ENCODE data around the gene TOMT. TPM values are rescaled to one million over a fixed set of nuclear protein-coding genes. Genes with fewer than 3 reads are reported as not detected.
"Not testable (repeated sequence)": the region's sequence is repeated elsewhere in the genome, so short reads cannot be mapped to it uniquely, and the experiment has no call there.

Gene TOMT
- total RNA-seq, 1 donor from 2014 or later, result not detected

GRCh38 chr11:72138821-72139390 is 33.2 kb downstream of the TOMT start:
- Mint-ChIP-seq H3K36me3 (ENCODE audit: low read depth) (no peaks in the 10 kb centered on the region), H3K27me3 (ENCODE audit: insufficient read depth) (peaks cover 12% of the 10 kb centered on the region), H3K4me1 (ENCODE audit: low read depth) (peaks cover 31% of the 10 kb centered on the region), H3K9me3 (peaks cover 3% of the 10 kb centered on the region), H3K4me3 (no peak overlapping the region), H3K27ac (no peak overlapping the region)
- intact Hi-C loops (cut with micrococcal nuclease), result no loop called here
- no peak for DNase-seq (ENCODE audit: low spot score)

- Mint-ChIP-seq H3K36me3 (ENCODE audit: low read depth) (no peaks in the 10 kb centered on the region), H3K4me3 (no peak overlapping the region), H3K27ac (no peak overlapping the region), H3K4me1 (ENCODE audit: low read depth) (peaks cover 34% of the 10 kb centered on the region), H3K9me3 (peaks cover 3% of the 10 kb centered on the region), H3K27me3 (ENCODE audit: insufficient read depth) (peaks cover 14% of the 10 kb centered on the region)
- intact Hi-C loops (cut with micrococcal nuclease), result no loop called here
- no peak for DNase-seq (ENCODE audit: low spot score)
These were observed 33.8 kb downstream of the TOMT start for GRCh38 chr11:72139500-72139899.

DNA sequence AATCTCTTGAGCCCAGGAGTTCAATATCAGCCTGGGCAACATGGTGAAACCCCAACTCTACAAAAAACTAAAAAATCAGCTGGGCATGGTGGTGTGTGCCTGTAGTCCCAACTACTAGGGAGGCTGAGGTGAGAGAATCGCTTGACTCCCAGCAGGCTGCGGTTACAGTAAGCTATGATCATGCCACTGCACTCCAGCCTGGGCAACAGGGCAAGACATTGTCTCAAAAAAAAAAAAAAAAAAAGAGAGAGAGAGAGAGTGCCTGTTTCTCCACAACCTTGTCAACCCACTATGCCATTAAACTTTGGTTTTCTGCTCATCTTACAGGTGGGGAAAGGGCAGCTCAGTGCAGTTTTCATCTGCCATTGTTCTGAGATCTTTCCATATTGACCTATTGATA is 34.9 kb downstream of the TOMT start:
- H3K9me3 Mint-ChIP-seq, result peaks cover 3% of the 10 kb centered on the region
- H3K4me1 Mint-ChIP-seq (ENCODE audit: low read depth), result peaks cover 34% of the 10 kb centered on the region
- DNase-seq (ENCODE audit: low spot score), result no peak
- H3K4me3 Mint-ChIP-seq, result no peak overlapping the region
- peaks cover 14% of the 10 kb centered on the region for H3K27me3 Mint-ChIP-seq (ENCODE audit: insufficient read depth)
- no peaks in the 10 kb centered on the region for H3K36me3 Mint-ChIP-seq (ENCODE audit: low read depth)
- H3K27ac Mint-ChIP-seq, result peak overlapping the region; percentile 41
- intact Hi-C loops (cut with micrococcal nuclease), result loop anchor here (5.0 kb wide), 3 partner anchors 58 to 163 kb away; partner anchors contain the start of genes LRRC51 and NUMA1

DNA sequence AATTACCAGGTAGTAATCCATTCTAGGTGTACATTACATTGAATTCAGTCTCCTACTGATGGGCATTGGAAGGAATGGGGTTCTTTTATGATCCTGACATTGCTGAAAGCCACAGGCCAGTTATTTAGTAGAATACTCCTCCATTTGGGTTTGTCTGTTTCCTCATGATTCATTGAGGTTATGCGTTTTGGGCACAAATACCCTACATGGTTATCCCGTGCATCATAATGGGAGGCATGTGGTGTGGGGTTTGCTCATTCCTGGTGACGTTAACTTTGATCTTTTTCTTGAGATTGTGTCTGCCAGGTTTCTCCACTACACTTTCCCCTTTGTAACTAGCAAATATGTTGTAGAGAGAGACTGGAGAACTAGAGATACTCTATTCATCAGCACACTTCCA is 35.3 kb downstream of the TOMT start:
- peaks cover 3% of the 10 kb centered on the region for H3K9me3 Mint-ChIP-seq
- no peak overlapping the region for H3K4me3 Mint-ChIP-seq
- peak overlapping the region; percentile 41 for H3K27ac Mint-ChIP-seq
- peaks cover 33% of the 10 kb centered on the region for H3K4me1 Mint-ChIP-seq (ENCODE audit: low read depth)
- no peaks in the 10 kb centered on the region for H3K36me3 Mint-ChIP-seq (ENCODE audit: low read depth)
- peaks cover 14% of the 10 kb centered on the region for H3K27me3 Mint-ChIP-seq (ENCODE audit: insufficient read depth)
- intact Hi-C loops (cut with micrococcal nuclease), result loop anchor here (5.0 kb wide), 3 partner anchors 59 to 164 kb away; partner anchors contain the start of genes LRRC51 and NUMA1
- DNase-seq (ENCODE audit: low spot score), result no peak

GRCh38 chr11:72142086-72142485 is 36.4 kb downstream of the TOMT start:
- not testable (repeated sequence) for H3K27ac Mint-ChIP-seq; H3K36me3 Mint-ChIP-seq (ENCODE audit: low read depth); H3K9me3 Mint-ChIP-seq; DNase-seq (ENCODE audit: low spot score); H3K4me3 Mint-ChIP-seq
- peaks cover 27% of the 10 kb centered on the region for H3K4me1 Mint-ChIP-seq (ENCODE audit: low read depth)
- intact Hi-C loops (cut with micrococcal nuclease), result loop anchor here (5.0 kb wide), 3 partner anchors 60 to 165 kb away; partner anchors contain the start of genes LRRC51 and NUMA1
- peaks cover 16% of the 10 kb centered on the region for H3K27me3 Mint-ChIP-seq (ENCODE audit: insufficient read depth)

DNA sequence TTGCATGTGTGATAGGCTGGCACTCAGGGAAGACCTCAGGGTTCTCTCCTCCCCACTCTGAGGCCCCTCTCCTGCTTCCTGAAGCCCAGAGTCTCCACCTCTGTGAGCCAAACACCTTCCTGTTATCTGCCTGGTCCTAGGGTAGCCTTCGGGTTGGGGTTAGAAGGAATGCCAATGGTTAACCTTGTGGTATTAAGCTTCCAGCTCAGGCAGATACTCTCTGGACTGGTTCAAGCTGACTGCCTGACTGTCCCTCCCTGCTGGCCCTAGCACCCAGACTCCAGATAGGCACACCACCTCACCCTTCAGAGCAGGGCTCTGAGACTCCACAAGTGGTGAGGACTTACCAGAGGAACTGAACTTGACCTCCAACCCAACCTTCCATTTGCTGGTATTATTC is 36.8 kb downstream of the TOMT start:
- Mint-ChIP-seq H3K4me1 (ENCODE audit: low read depth) (peaks cover 27% of the 10 kb centered on the region), H3K27me3 (ENCODE audit: insufficient read depth) (peaks cover 19% of the 10 kb centered on the region)
- intact Hi-C loops (cut with micrococcal nuclease), result loop anchor here (5.0 kb wide), 3 partner anchors 60 to 165 kb away; partner anchors contain the start of genes LRRC51 and NUMA1
- not testable (repeated sequence) for H3K27ac Mint-ChIP-seq; H3K4me3 Mint-ChIP-seq; DNase-seq (ENCODE audit: low spot score); H3K9me3 Mint-ChIP-seq; H3K36me3 Mint-ChIP-seq (ENCODE audit: low read depth)

- Mint-ChIP-seq H3K36me3 (ENCODE audit: low read depth) (no peaks in the 10 kb centered on the region), H3K4me1 (ENCODE audit: low read depth) (peaks cover 24% of the 10 kb centered on the region), H3K9me3 (no peaks in the 10 kb centered on the region), H3K4me3 (no peak overlapping the region), H3K27ac (no peak overlapping the region), H3K27me3 (ENCODE audit: insufficient read depth) (peaks cover 19% of the 10 kb centered on the region)
- no peak for DNase-seq (ENCODE audit: low spot score)
- intact Hi-C loops (cut with micrococcal nuclease), result loop anchor here (1.0 to 5.0 kb wide), 6 partner anchors 33 to 168 kb away; partner anchors contain the start of genes ANAPC15, LAMTOR1, LRRC51 and NUMA1
These were observed 39.3 kb downstream of the TOMT start for GRCh38 chr11:72144807-72145565.

- Mint-ChIP-seq H3K4me1 (ENCODE audit: low read depth) (peaks cover 12% of the 10 kb centered on the region), H3K27me3 (ENCODE audit: insufficient read depth) (peaks cover 14% of the 10 kb centered on the region), H3K4me3 (no peak overlapping the region), H3K9me3 (no peaks in the 10 kb centered on the region), H3K27ac (no peak overlapping the region), H3K36me3 (ENCODE audit: low read depth) (no peaks in the 10 kb centered on the region)
- DNase-seq (ENCODE audit: low spot score), result no peak
- intact Hi-C loops (cut with micrococcal nuclease), result no loop called here
These were observed 40.9 kb downstream of the TOMT start for GRCh38 chr11:72146625-72147024.

GRCh38 chr11:72150882-72151281 is 45.2 kb downstream of the TOMT start:
- Mint-ChIP-seq H3K4me1 (ENCODE audit: low read depth) (no peaks in the 10 kb centered on the region), H3K27me3 (ENCODE audit: insufficient read depth) (peaks cover 10% of the 10 kb centered on the region), H3K4me3 (no peak overlapping the region), H3K36me3 (ENCODE audit: low read depth) (no peaks in the 10 kb centered on the region), H3K9me3 (no peaks in the 10 kb centered on the region), H3K27ac (no peak overlapping the region)
- no peak for DNase-seq (ENCODE audit: low spot score)
- intact Hi-C loops (cut with micrococcal nuclease), result no loop called here

GRCh38 chr11:72153874-72154273 is 48.1 kb downstream of the TOMT start:
- H3K4me3 Mint-ChIP-seq; H3K27me3 Mint-ChIP-seq (ENCODE audit: insufficient read depth); DNase-seq (ENCODE audit: low spot score); intact Hi-C loops (cut with micrococcal nuclease); H3K4me1 Mint-ChIP-seq (ENCODE audit: low read depth); H3K27ac Mint-ChIP-seq; H3K9me3 Mint-ChIP-seq; H3K36me3 Mint-ChIP-seq (ENCODE audit: low read depth): not testable (repeated sequence)

DNA sequence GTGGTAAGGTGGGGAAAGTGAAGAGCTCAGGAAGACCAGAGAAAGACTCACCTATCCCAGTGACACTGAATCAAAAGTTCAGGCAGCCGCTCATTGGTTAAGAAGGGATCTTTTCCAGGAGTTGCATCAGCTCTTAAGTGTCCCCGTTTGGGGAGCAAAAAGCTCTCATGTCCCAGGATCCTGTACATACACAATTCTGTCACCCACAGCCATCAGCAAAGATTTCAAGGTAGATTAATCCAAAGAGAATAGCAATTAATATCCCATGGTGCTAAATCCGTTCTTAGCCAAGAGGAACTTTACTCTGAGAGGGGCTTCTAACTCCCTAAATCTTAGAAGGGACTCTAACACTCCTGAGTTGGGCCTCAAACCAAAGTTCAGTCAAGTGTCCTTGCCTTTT is 49.1 kb downstream of the TOMT start:
- intact Hi-C loops (cut with micrococcal nuclease), result no loop called here
- no peaks in the 10 kb centered on the region for H3K9me3 Mint-ChIP-seq
- H3K36me3 Mint-ChIP-seq (ENCODE audit: low read depth), result no peaks in the 10 kb centered on the region
- H3K27ac Mint-ChIP-seq, result no peak overlapping the region
- H3K4me3 Mint-ChIP-seq, result no peak overlapping the region
- H3K4me1 Mint-ChIP-seq (ENCODE audit: low read depth), result no peaks in the 10 kb centered on the region
- no peak for DNase-seq (ENCODE audit: low spot score)
- H3K27me3 Mint-ChIP-seq (ENCODE audit: insufficient read depth), result peaks cover 6% of the 10 kb centered on the region

DNA sequence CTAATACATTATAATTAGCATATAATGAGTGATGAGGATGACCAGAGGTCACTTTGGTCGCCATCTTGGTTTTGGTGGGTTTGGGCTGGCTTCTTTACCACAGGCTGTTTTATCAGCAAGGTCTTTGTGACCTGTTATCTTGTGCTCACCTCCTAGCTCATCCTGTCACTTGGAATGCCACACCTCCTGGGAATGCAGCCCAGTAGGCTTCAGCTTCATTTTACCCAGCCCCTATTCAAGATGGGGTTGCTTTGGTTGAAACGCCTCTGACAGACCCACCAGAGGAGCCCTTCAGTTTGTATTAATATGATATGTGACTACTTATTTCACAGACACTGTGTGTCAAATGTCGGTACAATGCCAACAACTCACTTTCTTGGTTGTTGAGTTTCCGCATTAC is 50.0 kb downstream of the TOMT start:
- Mint-ChIP-seq H3K4me3 (no peak overlapping the region), H3K4me1 (ENCODE audit: low read depth) (no peaks in the 10 kb centered on the region), H3K27me3 (ENCODE audit: insufficient read depth) (peaks cover 10% of the 10 kb centered on the region), H3K36me3 (ENCODE audit: low read depth) (no peaks in the 10 kb centered on the region), H3K27ac (no peak overlapping the region), H3K9me3 (no peaks in the 10 kb centered on the region)
- DNase-seq (ENCODE audit: low spot score), result no peak
- intact Hi-C loops (cut with micrococcal nuclease), result no loop called here

- H3K27ac Mint-ChIP-seq, result no peak overlapping the region
- intact Hi-C loops (cut with micrococcal nuclease), result no loop called here
- DNase-seq (ENCODE audit: low spot score), result no peak
These were observed 51.4 kb downstream of the TOMT start for GRCh38 chr11:72157131-72157530.

More at GRCh38 chr11:72157131-72157530, 51.4 kb downstream of the TOMT start:
- Mint-ChIP-seq H3K36me3 (ENCODE audit: low read depth) (no peaks in the 10 kb centered on the region), H3K4me3 (no peak overlapping the region), H3K27me3 (ENCODE audit: insufficient read depth) (peaks cover 18% of the 10 kb centered on the region), H3K9me3 (no peaks in the 10 kb centered on the region), H3K4me1 (ENCODE audit: low read depth) (no peaks in the 10 kb centered on the region)
